Measurements from ENCODE around the gene ZBTB9.

- TF ChIP-seq CTCF (conservative IDR thresholded peaks at IDR 0.05; ENCODE audit: low read length) (no peak), EZH2phosphoT487 (IDR thresholded peaks at IDR 0.05; ENCODE audit: borderline replicate concordance) (no peak)
Observed at GRCh38 chr6:33406126-33406525, 48.2 kb upstream of the ZBTB9 start.
